ENCODE data around the gene ARMCX1. TPM values are rescaled to one million over a fixed set of nuclear protein-coding genes. Genes with fewer than 3 reads are reported as not detected.

ARMCX1 gene
- total RNA-seq, 1 experiment from 2014 or later: 0.15 TPM

DNA sequence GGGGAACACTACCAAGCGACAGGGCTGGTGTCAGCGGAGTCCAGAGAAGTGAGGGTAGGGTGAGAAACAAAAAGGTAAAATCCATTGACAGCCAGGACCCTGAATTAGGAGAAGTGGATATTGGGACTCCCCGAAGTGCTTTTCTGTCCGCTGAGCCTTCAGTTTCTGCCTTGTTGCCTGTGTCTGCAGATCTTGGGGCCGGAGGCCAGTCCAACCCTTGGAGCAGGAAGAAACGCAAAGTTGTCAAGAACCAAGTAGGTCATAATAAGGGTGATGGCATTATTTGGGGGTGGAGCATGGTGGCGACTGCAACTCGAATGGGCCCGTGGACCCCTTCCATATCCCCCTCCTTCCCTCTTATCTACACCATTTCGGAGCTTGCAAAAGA lies 1.0 kb downstream of the ARMCX1 start:
- H3K9ac ChIP-seq (ENCODE audit: low read length): no peak overlapping the region
- H3K27me3 ChIP-seq (ENCODE audit: insufficient read depth, low read length): no peaks in the 10 kb centered on the region
- TF ChIP-seq ZNF274 (IDR thresholded peaks at IDR 0.05; ENCODE audit: low read depth, low read length) (no peak), SRF (IDR thresholded peaks at IDR 0.05; ENCODE audit: low read depth) (no peak), POLR2AphosphoS5 (IDR thresholded peaks at IDR 0.05; ENCODE audit: low read depth, low read length) (no peak), FOSL1 (IDR thresholded peaks at IDR 0.05; ENCODE audit: low read depth) (no peak), JUND (IDR thresholded peaks at IDR 0.05) (no peak), CEBPB (IDR thresholded peaks at IDR 0.05; ENCODE audit: low read depth) (no peak), RAD21 (IDR thresholded peaks at IDR 0.05; ENCODE audit: low read depth) (no peak), EZH2 (IDR thresholded peaks at IDR 0.05) (no peak), SIN3A (IDR thresholded peaks at IDR 0.05; ENCODE audit: low read depth) (no peak), POLR2A (IDR thresholded peaks at IDR 0.05; ENCODE audit: borderline replicate concordance, extremely low read depth, insufficient read depth, insufficient read length) (no peak), TCF7L2 (IDR thresholded peaks at IDR 0.05; ENCODE audit: borderline replicate concordance, extremely low read depth, insufficient read depth, insufficient read length) (no peak), EGR1 (IDR thresholded peaks at IDR 0.05; ENCODE audit: low read depth) (no peak), CBX3 (IDR thresholded peaks at IDR 0.05; ENCODE audit: low read depth) (no peak), ELF1 (IDR thresholded peaks at IDR 0.05; ENCODE audit: borderline replicate concordance, low read depth) (no peak), EZH2phosphoT487 (IDR thresholded peaks at IDR 0.05; ENCODE audit: borderline replicate concordance) (no peak), ZFX (IDR thresholded peaks at IDR 0.05) (no peak)
- TF ChIP-seq, protein P1, sequence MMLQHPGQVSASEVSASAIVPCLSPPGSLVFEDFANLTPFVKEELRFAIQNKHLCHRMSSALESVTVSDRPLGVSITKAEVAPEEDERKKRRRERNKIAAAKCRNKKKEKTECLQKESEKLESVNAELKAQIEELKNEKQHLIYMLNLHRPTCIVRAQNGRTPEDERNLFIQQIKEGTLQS (IDR thresholded peaks at IDR 0.05): no peak
- TF ChIP-seq, protein P2, sequence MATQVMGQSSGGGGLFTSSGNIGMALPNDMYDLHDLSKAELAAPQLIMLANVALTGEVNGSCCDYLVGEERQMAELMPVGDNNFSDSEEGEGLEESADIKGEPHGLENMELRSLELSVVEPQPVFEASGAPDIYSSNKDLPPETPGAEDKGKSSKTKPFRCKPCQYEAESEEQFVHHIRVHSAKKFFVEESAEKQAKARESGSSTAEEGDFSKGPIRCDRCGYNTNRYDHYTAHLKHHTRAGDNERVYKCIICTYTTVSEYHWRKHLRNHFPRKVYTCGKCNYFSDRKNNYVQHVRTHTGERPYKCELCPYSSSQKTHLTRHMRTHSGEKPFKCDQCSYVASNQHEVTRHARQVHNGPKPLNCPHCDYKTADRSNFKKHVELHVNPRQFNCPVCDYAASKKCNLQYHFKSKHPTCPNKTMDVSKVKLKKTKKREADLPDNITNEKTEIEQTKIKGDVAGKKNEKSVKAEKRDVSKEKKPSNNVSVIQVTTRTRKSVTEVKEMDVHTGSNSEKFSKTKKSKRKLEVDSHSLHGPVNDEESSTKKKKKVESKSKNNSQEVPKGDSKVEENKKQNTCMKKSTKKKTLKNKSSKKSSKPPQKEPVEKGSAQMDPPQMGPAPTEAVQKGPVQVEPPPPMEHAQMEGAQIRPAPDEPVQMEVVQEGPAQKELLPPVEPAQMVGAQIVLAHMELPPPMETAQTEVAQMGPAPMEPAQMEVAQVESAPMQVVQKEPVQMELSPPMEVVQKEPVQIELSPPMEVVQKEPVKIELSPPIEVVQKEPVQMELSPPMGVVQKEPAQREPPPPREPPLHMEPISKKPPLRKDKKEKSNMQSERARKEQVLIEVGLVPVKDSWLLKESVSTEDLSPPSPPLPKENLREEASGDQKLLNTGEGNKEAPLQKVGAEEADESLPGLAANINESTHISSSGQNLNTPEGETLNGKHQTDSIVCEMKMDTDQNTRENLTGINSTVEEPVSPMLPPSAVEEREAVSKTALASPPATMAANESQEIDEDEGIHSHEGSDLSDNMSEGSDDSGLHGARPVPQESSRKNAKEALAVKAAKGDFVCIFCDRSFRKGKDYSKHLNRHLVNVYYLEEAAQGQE (IDR thresholded peaks at IDR 0.05; ENCODE audit: low read depth): no peak
- TF ChIP-seq, protein P3, sequence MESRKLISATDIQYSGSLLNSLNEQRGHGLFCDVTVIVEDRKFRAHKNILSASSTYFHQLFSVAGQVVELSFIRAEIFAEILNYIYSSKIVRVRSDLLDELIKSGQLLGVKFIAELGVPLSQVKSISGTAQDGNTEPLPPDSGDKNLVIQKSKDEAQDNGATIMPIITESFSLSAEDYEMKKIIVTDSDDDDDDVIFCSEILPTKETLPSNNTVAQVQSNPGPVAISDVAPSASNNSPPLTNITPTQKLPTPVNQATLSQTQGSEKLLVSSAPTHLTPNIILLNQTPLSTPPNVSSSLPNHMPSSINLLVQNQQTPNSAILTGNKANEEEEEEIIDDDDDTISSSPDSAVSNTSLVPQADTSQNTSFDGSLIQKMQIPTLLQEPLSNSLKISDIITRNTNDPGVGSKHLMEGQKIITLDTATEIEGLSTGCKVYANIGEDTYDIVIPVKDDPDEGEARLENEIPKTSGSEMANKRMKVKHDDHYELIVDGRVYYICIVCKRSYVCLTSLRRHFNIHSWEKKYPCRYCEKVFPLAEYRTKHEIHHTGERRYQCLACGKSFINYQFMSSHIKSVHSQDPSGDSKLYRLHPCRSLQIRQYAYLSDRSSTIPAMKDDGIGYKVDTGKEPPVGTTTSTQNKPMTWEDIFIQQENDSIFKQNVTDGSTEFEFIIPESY (IDR thresholded peaks at IDR 0.05; ENCODE audit: extremely low read depth, insufficient replicate concordance, low read length): no peak
- TF ChIP-seq, protein P4, sequence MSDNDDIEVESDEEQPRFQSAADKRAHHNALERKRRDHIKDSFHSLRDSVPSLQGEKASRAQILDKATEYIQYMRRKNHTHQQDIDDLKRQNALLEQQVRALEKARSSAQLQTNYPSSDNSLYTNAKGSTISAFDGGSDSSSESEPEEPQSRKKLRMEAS (IDR thresholded peaks at IDR 0.05): no peak
- intact Hi-C loops (cut with micrococcal nuclease): no loop called here
- no peak overlapping the region for H3K4me3 ChIP-seq (replicated peaks in 1 of 2; ENCODE audit: low read depth in 1 of 2, low read length in 2 of 2)
- no TSS peak for BruUV-seq (replicated peaks)
- no peak overlapping the region for H3K4me2 ChIP-seq (ENCODE audit: low read length)
- no peaks in the 10 kb centered on the region for H4K20me1 ChIP-seq (ENCODE audit: insufficient read depth)
- H3K4me1 ChIP-seq (ENCODE audit: control insufficient read depth in 1 of 2, insufficient read depth in 2 of 2, low read length in 2 of 2): no peaks in the 10 kb centered on the region
- H3K9me2 ChIP-seq (ENCODE audit: insufficient read depth): no peaks in the 10 kb centered on the region
- CTCF ChIA-PET: no interaction called here
- DNase-seq (ENCODE audit: low read depth, low spot score): no peak
- no peak overlapping the region for H3K27ac ChIP-seq (ENCODE audit: low read depth, low read length)
- ATAC-seq: no peak
- no peaks in the 10 kb centered on the region for H3K36me3 ChIP-seq (ENCODE audit: control insufficient read depth in 1 of 2, insufficient read depth in 2 of 2, low read length in 2 of 2)
- H3K9me3 ChIP-seq (ENCODE audit: control insufficient read depth in 1 of 2, insufficient read depth in 1 of 2, low read depth in 1 of 2, low read length in 2 of 2): no peaks in the 10 kb centered on the region
- H3K79me2 ChIP-seq (ENCODE audit: insufficient read depth, low read length): no peaks in the 10 kb centered on the region
- RAD21 ChIA-PET (ENCODE audit: low non-redundant PET in 1 of 2, low total read pairs in 2 of 2, uncharacterized antibody in 2 of 2, unreplicated experiment in 2 of 2): no interaction called here
- POLR2A ChIA-PET: no interaction called here
- no peak overlapping the region for H2AFZ ChIP-seq (ENCODE audit: low read depth, low read length, poor library complexity, severe bottlenecking)
